C4-2B (cell line): ENCODE measurements around the gene SLC39A1.
A peak's percentile ranks its signal among the peaks of the same experiment; 100 is the strongest.
"Not testable (repeated sequence)": the region's sequence is repeated elsewhere in the genome, so short reads cannot be mapped to it uniquely, and the experiment has no call there.

ENCODE experiments used
- H3K27ac ChIP-seq: fragments of 450-650 bp; 2 replicates; pipeline ENCODE4 v1.5.1; 2017
- CTCF ChIP-seq: fragments of 450-650 bp; conservative IDR thresholded peaks from 2 replicates; pipeline ENCODE4 v1.5.1; 2017; ENCODE audit warnings: mild to moderate bottlenecking
- ZFX ChIP-seq: fragments of 450-650 bp; IDR thresholded peaks from 2 replicates; pipeline ENCODE4 v1.6.1; 2017

Gene SLC39A1, protein sequence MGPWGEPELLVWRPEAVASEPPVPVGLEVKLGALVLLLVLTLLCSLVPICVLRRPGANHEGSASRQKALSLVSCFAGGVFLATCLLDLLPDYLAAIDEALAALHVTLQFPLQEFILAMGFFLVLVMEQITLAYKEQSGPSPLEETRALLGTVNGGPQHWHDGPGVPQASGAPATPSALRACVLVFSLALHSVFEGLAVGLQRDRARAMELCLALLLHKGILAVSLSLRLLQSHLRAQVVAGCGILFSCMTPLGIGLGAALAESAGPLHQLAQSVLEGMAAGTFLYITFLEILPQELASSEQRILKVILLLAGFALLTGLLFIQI

GRCh38 chr1:153963030-153963849 lies at the start of gene SLC39A1:
Gene SLC39A1, minus strand, starts transcription at chr1:153963537. Its CDS starts 822 bp downstream, at chr1:153962715.
- TF ChIP-seq ZFX (peak; percentile 57; the same call in 1 of the 2 replicates), CTCF (no peak)
- peak within 1 kb of the TSS; percentile 85 for H3K27ac ChIP-seq

DNA sequence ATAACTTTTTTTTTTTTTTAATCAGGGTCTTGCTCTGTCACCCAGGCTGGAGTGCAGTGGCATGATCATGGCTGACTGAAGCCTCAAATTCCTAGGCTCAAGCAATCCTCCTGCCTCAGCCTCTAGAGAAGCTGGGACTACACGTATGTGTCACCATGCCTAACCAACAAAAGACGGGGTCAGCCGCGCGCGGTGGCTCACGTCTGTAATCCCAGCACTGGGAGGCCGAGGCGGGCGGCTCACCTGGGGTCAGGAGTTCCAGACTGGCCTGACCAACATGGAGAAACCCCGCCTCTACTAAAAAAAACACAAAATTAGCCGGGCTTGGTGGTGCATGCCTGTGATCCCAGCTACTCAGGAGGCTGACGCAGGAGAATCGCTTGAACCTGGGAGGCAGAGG lies 49.2 kb upstream of the SLC39A1 start:
- H3K27ac ChIP-seq, result not testable (repeated sequence)

- no peak overlapping the region for H3K27ac ChIP-seq
- TF ChIP-seq ZFX (no peak), CTCF (no peak)
Measured at GRCh38 chr1:154012129-154012528, 48.8 kb upstream of the SLC39A1 start.

- no peak overlapping the region for H3K27ac ChIP-seq
- no peak for TF ChIP-seq ZFX
- TF ChIP-seq CTCF, result no peak
Measured at GRCh38 chr1:154006136-154006535, 42.8 kb upstream of the SLC39A1 start.

DNA sequence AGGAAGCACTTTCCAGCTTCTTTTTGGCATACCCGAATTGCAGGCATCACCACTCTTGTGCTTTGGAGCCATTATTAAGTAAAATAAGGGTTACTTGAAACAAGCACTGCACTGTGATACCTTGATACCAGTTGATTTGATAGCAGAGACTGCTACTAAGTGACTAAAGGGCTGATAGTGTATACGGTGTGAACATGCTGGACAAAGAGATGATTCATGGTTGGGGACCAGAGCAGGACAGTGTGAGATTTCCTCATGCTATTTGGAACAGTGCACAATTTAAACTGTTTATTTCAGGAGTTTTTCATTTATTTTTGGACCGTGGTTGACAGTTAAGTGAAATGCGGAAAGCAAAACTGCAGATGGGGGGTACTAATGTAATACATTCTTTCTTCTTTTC lies 37.1 kb upstream of the SLC39A1 start:
- no peak for TF ChIP-seq CTCF
- no peak for TF ChIP-seq ZFX
- H3K27ac ChIP-seq, result no peak overlapping the region

DNA sequence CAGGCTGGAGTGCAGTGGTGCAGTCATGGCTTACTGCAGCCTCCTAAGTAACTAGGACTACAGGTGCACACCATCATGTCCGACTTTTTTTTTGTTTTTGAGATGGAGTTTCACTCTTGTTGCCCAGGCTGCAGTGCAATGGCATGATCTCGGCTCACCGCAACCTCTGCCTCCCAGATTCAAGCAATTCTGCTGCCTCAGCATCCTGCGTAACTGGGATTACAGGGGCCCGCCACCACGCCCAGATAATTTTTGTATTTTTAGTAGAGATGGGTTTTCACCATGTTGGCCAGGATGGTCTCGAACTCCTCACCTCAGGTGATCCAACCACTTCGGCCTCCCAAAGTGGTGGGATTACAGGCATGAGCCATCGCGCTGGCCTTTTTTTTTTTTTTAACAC lies 33.5 kb upstream of the SLC39A1 start:
- H3K27ac ChIP-seq, result not testable (repeated sequence)

GRCh38 chr1:153995640-153996039 lies 32.3 kb upstream of the SLC39A1 start:
- no peak for TF ChIP-seq CTCF
- no peak for TF ChIP-seq ZFX
- 0 out of 2 replicates have a peak overlapping the region, but pooled peaks have one; percentile 8 for H3K27ac ChIP-seq

- H3K27ac ChIP-seq, result no peak overlapping the region
- TF ChIP-seq ZFX, result no peak
- TF ChIP-seq CTCF, result no peak
Measured at GRCh38 chr1:153995202-153995601, 31.9 kb upstream of the SLC39A1 start.
